Ishikawa (cell line): Measurements from ENCODE around the gene SGPP2.

Source experiments
- CEBPB ChIP-seq: IDR thresholded peaks from 2 replicates; pipeline ENCODE4 v1.6.1; 2012
- CREB1 ChIP-seq: IDR thresholded peaks from 2 replicates; pipeline ENCODE4 v1.6.1; 2012; ENCODE audit warnings: low read depth
- EGR1 ChIP-seq: IDR thresholded peaks from 2 replicates; pipeline ENCODE4 v1.6.1; 2012
- EP300 ChIP-seq: IDR thresholded peaks from 2 replicates; pipeline ENCODE4 v1.6.1; 2012; ENCODE audit warnings: borderline replicate concordance
- MAX ChIP-seq: IDR thresholded peaks from 2 replicates; pipeline ENCODE4 v1.6.1; 2012
- NFIC ChIP-seq: IDR thresholded peaks from 2 replicates; pipeline ENCODE4 v1.6.1; 2012
- RAD21 ChIP-seq: IDR thresholded peaks from 2 replicates; pipeline ENCODE4 v1.6.1; 2012; ENCODE audit warnings: low read depth
- REST ChIP-seq: IDR thresholded peaks from 2 replicates; pipeline ENCODE4 v1.6.1; 2012; ENCODE audit warnings: low read depth, mild to moderate bottlenecking
- TAF1 ChIP-seq: IDR thresholded peaks from 2 replicates; pipeline ENCODE4 v1.6.1; 2012; ENCODE audit warnings: low read depth, mild to moderate bottlenecking
- TCF12 ChIP-seq: IDR thresholded peaks from 2 replicates; pipeline ENCODE4 v1.6.1; 2012; ENCODE audit warnings: low read depth
- TEAD4 ChIP-seq: IDR thresholded peaks from 2 replicates; pipeline ENCODE4 v1.6.1; 2012
- YY1 ChIP-seq: IDR thresholded peaks from 2 replicates; pipeline ENCODE4 v1.6.1; 2012; ENCODE audit warnings: low read depth
- TF ChIP-seq, protein P1 (sequence below): IDR thresholded peaks from 2 replicates; pipeline ENCODE4 v1.6.1; 2012

- TF ChIP-seq MAX: no peak
- no peak for TF ChIP-seq TCF12
- no peak for TF ChIP-seq EGR1
- TF ChIP-seq REST: no peak
- no peak for TF ChIP-seq TEAD4
- TF ChIP-seq RAD21: no peak
- no peak for TF ChIP-seq EP300
- no peak for TF ChIP-seq CREB1
- no peak for TF ChIP-seq CEBPB
- no peak for TF ChIP-seq NFIC
- TF ChIP-seq YY1: no peak
- TF ChIP-seq TAF1: no peak
- TF ChIP-seq, protein P1, sequence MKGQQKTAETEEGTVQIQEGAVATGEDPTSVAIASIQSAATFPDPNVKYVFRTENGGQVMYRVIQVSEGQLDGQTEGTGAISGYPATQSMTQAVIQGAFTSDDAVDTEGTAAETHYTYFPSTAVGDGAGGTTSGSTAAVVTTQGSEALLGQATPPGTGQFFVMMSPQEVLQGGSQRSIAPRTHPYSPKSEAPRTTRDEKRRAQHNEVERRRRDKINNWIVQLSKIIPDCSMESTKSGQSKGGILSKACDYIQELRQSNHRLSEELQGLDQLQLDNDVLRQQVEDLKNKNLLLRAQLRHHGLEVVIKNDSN: no peak
Observed at GRCh38 chr2:222499226-222499625, 74.9 kb downstream of the SGPP2 start.
